HEK293 (cell line): ENCODE measurements around the gene VTI1B.

Experiments
- CTCF ChIP-seq: fragments of 450-650 bp; formaldehyde crosslinking; IDR thresholded peaks from 2 replicates; pipeline ENCODE4 v1.5.1; 2016; ENCODE audit warnings: missing biosample characterization, missing genetic modification characterization
- EGR2 ChIP-seq: fragments of 450-650 bp; formaldehyde crosslinking; IDR thresholded peaks from 2 replicates; pipeline ENCODE4 v1.5.1; 2016; ENCODE audit warnings: low read depth, missing biosample characterization, missing genetic modification characterization
- HOXD13 ChIP-seq: sonication (generic); formaldehyde crosslinking; IDR thresholded peaks from 2 replicates; pipeline ENCODE4 v1.8.0; 2022; ENCODE audit warnings: missing genetic modification reagents, borderline replicate concordance
- INSM2 ChIP-seq: fragments of 450-650 bp; formaldehyde crosslinking; IDR thresholded peaks from 2 replicates; pipeline ENCODE4 v1.5.1; 2016; ENCODE audit warnings: missing biosample characterization, missing genetic modification characterization
- KLF16 ChIP-seq: fragments of 450-650 bp; formaldehyde crosslinking; IDR thresholded peaks from 2 replicates; pipeline ENCODE4 v1.5.1; 2017; ENCODE audit warnings: missing biosample characterization, missing genetic modification characterization
- KLF8 ChIP-seq: fragments of 450-650 bp; formaldehyde crosslinking; IDR thresholded peaks from 2 replicates; pipeline ENCODE4 v1.5.1; 2016; ENCODE audit warnings: missing biosample characterization, missing genetic modification characterization
- KLF9 ChIP-seq: fragments of 450-650 bp; formaldehyde crosslinking; IDR thresholded peaks from 2 replicates; pipeline ENCODE4 v1.5.1; 2016; ENCODE audit warnings: missing biosample characterization, missing genetic modification characterization, low read depth
- PATZ1 ChIP-seq: fragments of 450-650 bp; formaldehyde crosslinking; IDR thresholded peaks from 2 replicates; pipeline ENCODE4 v1.5.1; 2016; ENCODE audit warnings: missing biosample characterization, missing genetic modification characterization
- PRDM10 ChIP-seq: fragments of 450-650 bp; formaldehyde crosslinking; IDR thresholded peaks from 2 replicates; pipeline ENCODE4 v1.5.1; 2016; ENCODE audit warnings: missing biosample characterization, missing genetic modification characterization
- SP3 ChIP-seq: fragments of 450-650 bp; formaldehyde crosslinking; IDR thresholded peaks from 2 replicates; pipeline ENCODE4 v1.5.1; 2016; ENCODE audit warnings: missing biosample characterization, missing genetic modification characterization
- YY1 ChIP-seq: fragments of 450-650 bp; formaldehyde crosslinking; IDR thresholded peaks from 2 replicates; pipeline ENCODE4 v1.5.1; 2018; ENCODE audit warnings: missing biosample characterization, missing genetic modification characterization
- YY2 ChIP-seq: fragments of 450-650 bp; formaldehyde crosslinking; IDR thresholded peaks from 2 replicates; pipeline ENCODE4 v1.5.1; 2016; ENCODE audit warnings: missing biosample characterization, missing genetic modification characterization
- ZBTB17 ChIP-seq: fragments of 450-650 bp; formaldehyde crosslinking; IDR thresholded peaks from 2 replicates; pipeline ENCODE4 v1.5.1; 2016; ENCODE audit warnings: missing biosample characterization, missing genetic modification characterization
- ZBTB20 ChIP-seq: fragments of 450-650 bp; formaldehyde crosslinking; IDR thresholded peaks from 2 replicates; pipeline ENCODE4 v1.5.1; 2016; ENCODE audit warnings: missing biosample characterization, missing genetic modification characterization
- ZEB2 ChIP-seq: fragments of 450-650 bp; formaldehyde crosslinking; IDR thresholded peaks from 2 replicates; pipeline ENCODE4 v1.5.1; 2016; ENCODE audit warnings: missing biosample characterization, missing genetic modification characterization
- ZFP37 ChIP-seq: fragments of 450-650 bp; formaldehyde crosslinking; IDR thresholded peaks from 2 replicates; pipeline ENCODE4 v1.5.1; 2016; ENCODE audit warnings: missing biosample characterization, missing genetic modification characterization
- ZNF2 ChIP-seq: fragments of 450-650 bp; formaldehyde crosslinking; IDR thresholded peaks from 2 replicates; pipeline ENCODE4 v1.5.1; 2016; ENCODE audit warnings: missing biosample characterization, missing genetic modification characterization
- ZNF324 ChIP-seq: fragments of 450-650 bp; formaldehyde crosslinking; IDR thresholded peaks from 2 replicates; pipeline ENCODE4 v1.5.1; 2016; ENCODE audit warnings: missing biosample characterization, missing genetic modification characterization
- ZNF335 ChIP-seq: fragments of 450-650 bp; formaldehyde crosslinking; conservative IDR thresholded peaks from 2 replicates; pipeline ENCODE4 v1.5.1; 2016; ENCODE audit warnings: missing biosample characterization, missing genetic modification characterization
- ZNF514 ChIP-seq: fragments of 450-650 bp; formaldehyde crosslinking; IDR thresholded peaks from 2 replicates; pipeline ENCODE4 v1.5.1; 2016; ENCODE audit warnings: missing biosample characterization, missing genetic modification characterization
- ZNF548 ChIP-seq: fragments of 450-650 bp; formaldehyde crosslinking; IDR thresholded peaks from 2 replicates; pipeline ENCODE4 v1.5.1; 2016; ENCODE audit warnings: missing biosample characterization, missing genetic modification characterization
- ZNF660 ChIP-seq: fragments of 450-650 bp; IDR thresholded peaks from 2 replicates; pipeline ENCODE4 v1.5.1; 2018; ENCODE audit warnings: missing biosample characterization, mild to moderate bottlenecking, missing genetic modification characterization
- ZNF76 ChIP-seq: fragments of 450-650 bp; formaldehyde crosslinking; IDR thresholded peaks from 2 replicates; pipeline ENCODE4; 2016; ENCODE audit warnings: low read depth, missing biosample characterization, missing genetic modification characterization, borderline replicate concordance
- ZNF830 ChIP-seq: fragments of 450-650 bp; IDR thresholded peaks from 2 replicates; pipeline ENCODE4 v1.5.0; 2018; ENCODE audit warnings: missing biosample characterization, missing genetic modification characterization, low read depth, mild to moderate bottlenecking, moderate library complexity
- ZXDB ChIP-seq: fragments of 450-650 bp; formaldehyde crosslinking; IDR thresholded peaks from 2 replicates; pipeline ENCODE4 v1.5.1; 2016; ENCODE audit warnings: missing biosample characterization, missing genetic modification characterization

VTI1B gene

GRCh38 chr14:67674480-67675218, at the start of gene VTI1B (continued):
- TF ChIP-seq ZNF660 (peak; percentile 52; the same call in 1 of the 2 replicates), ZEB2 (tag by site-specific recombination) (peak; percentile 68), YY2 (peak; percentile 74; the same call in 1 of the 2 replicates), ZNF830 (tag by site-specific recombination) (no peak), HOXD13 (CRISPR knock-in tag) (no peak), INSM2 (tag by site-specific recombination) (0 out of 2 replicates have a peak, but pooled peaks have one; percentile 49), ZNF548 (no peak), CTCF (tag by site-specific recombination) (peak; percentile 67), KLF8 (tag by site-specific recombination) (peak; percentile 94), ZNF76 (peak; percentile 89), PATZ1 (tag by site-specific recombination) (0 out of 2 replicates have a peak, but pooled peaks have one; percentile 22), YY1 (tag by site-specific recombination) (peak; percentile 45; the same call in 1 of the 2 replicates), EGR2 (tag by site-specific recombination) (peak; percentile 64; the same call in 1 of the 2 replicates), ZXDB (tag by site-specific recombination) (peak; percentile 86), KLF16 (tag by site-specific recombination) (peak; percentile 84; the same call in 1 of the 2 replicates), PRDM10 (tag by site-specific recombination) (peak; percentile 9; the same call in 1 of the 2 replicates), ZNF2 (tag by site-specific recombination) (peak; percentile 15; the same call in 1 of the 2 replicates), KLF9 (tag by site-specific recombination) (peak; percentile 72), SP3 (peak; percentile 94), ZBTB20 (tag by site-specific recombination) (peak; percentile 97), ZFP37 (tag by site-specific recombination) (peak; percentile 10; the same call in 1 of the 2 replicates), ZNF324 (tag by site-specific recombination) (peak; percentile 45; the same call in 1 of the 2 replicates), ZBTB17 (tag by site-specific recombination) (peak; percentile 78; the same call in 1 of the 2 replicates), ZNF335 (tag by site-specific recombination) (peak; percentile 98), ZNF514 (no peak)
